ENCODE results near the gene KCNC3.

The KCNC3 gene

GRCh38 chr19:50325310-50326100, 3.7 kb downstream of the KCNC3 start:
- peak overlapping the region; percentile 38 for H3K9ac ChIP-seq (ENCODE audit: low read depth, low read length, poor library complexity)
- H2BK15ac ChIP-seq (ENCODE audit: low read length), result peak overlapping the region; percentile 54
- peak overlapping the region; percentile 56 for H3K23ac ChIP-seq (ENCODE audit: low read depth, low read length, poor library complexity)
- no peak overlapping the region for H2BK5ac ChIP-seq (ENCODE audit: low read length)
- no peaks in the 10 kb centered on the region for H3K9me3 ChIP-seq (replicated peaks in 1 of 2; ENCODE audit: control insufficient read depth in 2 of 2, insufficient read depth in 1 of 2, low read depth in 1 of 2, low read length in 2 of 2)
- H3K14ac ChIP-seq (ENCODE audit: low read length), result peak overlapping the region; percentile 75
- no CpG with 5 or more reads among the region's 48 CpGs for WGBS, 2 donors (ENCODE audit: extremely low coverage in 2 of 2, insufficient read length in 2 of 2, insufficient replicate concordance in 1 of 2)
- H3K4me3 ChIP-seq (ENCODE audit: low read length in 2 of 2), result peak overlapping the region; percentile 25 to 67
- peak overlapping the region; percentile 94 for H2AFZ ChIP-seq (ENCODE audit: low read length)
- H3K4ac ChIP-seq (ENCODE audit: low read length), result peak overlapping the region; percentile 10
- no peak overlapping the region for H4K91ac ChIP-seq (ENCODE audit: low read depth, low read length, poor library complexity)
- H3K27ac ChIP-seq (replicated peaks; ENCODE audit: low read length), result no peak overlapping the region
- H2BK120ac ChIP-seq (ENCODE audit: low read depth, low read length), result no peak overlapping the region
- peaks cover 5 to 8% of the 10 kb centered on the region in 2 donors for H3K4me1 ChIP-seq (ENCODE audit: control insufficient read depth in 2 of 2, insufficient read depth in 1 of 2, low read depth in 1 of 2, low read length in 2 of 2)
- peaks cover 5 to 26% (median 24%) of the 10 kb centered on the region in 3 experiments for H3K27me3 ChIP-seq (ENCODE audit: control insufficient read depth in 3 of 3, insufficient read depth in 3 of 3, low read depth in 1 of 3, low read length in 3 of 3)
- H3K36me3 ChIP-seq (replicated peaks in 1 of 2; ENCODE audit: control insufficient read depth in 2 of 2, insufficient read depth in 2 of 2, low read length in 2 of 2), result peaks cover 0 to 3% of the 10 kb centered on the region in 2 donors
- peak overlapping the region; percentile 90 for H3K18ac ChIP-seq (ENCODE audit: low read length)
- peaks cover 3% of the 10 kb centered on the region for H3K79me1 ChIP-seq (ENCODE audit: low read depth, low read length)
- peak; percentile 95 for DNase-seq (ENCODE audit: low spot score)
- H2BK12ac ChIP-seq (ENCODE audit: low read length), result no peak overlapping the region
- peak overlapping the region; percentile 88 for H2AK5ac ChIP-seq (ENCODE audit: low read depth, low read length)
- peak overlapping the region; percentile 64 for H3K4me2 ChIP-seq (ENCODE audit: insufficient read depth, low read length, poor library complexity, severe bottlenecking)
- H4K8ac ChIP-seq (ENCODE audit: low read depth, low read length), result no peak overlapping the region

- H3K23ac ChIP-seq (ENCODE audit: low read depth, low read length, poor library complexity), result no peak overlapping the region
- no peak overlapping the region for H3K4me3 ChIP-seq (ENCODE audit: low read length in 2 of 2)
- no CpG with 5 or more reads among the region's 11 CpGs for WGBS, 2 donors (ENCODE audit: extremely low coverage in 2 of 2, insufficient read length in 2 of 2, insufficient replicate concordance in 1 of 2)
- no peak overlapping the region for H2AFZ ChIP-seq (ENCODE audit: low read length)
- no peak overlapping the region for H3K4ac ChIP-seq (ENCODE audit: low read length)
- no peak overlapping the region for H2BK5ac ChIP-seq (ENCODE audit: low read length)
- H3K36me3 ChIP-seq (replicated peaks in 1 of 2; ENCODE audit: control insufficient read depth in 2 of 2, insufficient read depth in 2 of 2, low read length in 2 of 2), result peaks cover 0 to 3% of the 10 kb centered on the region in 2 donors
- no peak overlapping the region for H2BK120ac ChIP-seq (ENCODE audit: low read depth, low read length)
- peaks cover 5 to 8% of the 10 kb centered on the region in 2 donors for H3K4me1 ChIP-seq (ENCODE audit: control insufficient read depth in 2 of 2, insufficient read depth in 1 of 2, low read depth in 1 of 2, low read length in 2 of 2)
- H3K9ac ChIP-seq (ENCODE audit: low read depth, low read length, poor library complexity), result no peak overlapping the region
- no peak overlapping the region for H2BK12ac ChIP-seq (ENCODE audit: low read length)
- no peak overlapping the region for H2BK15ac ChIP-seq (ENCODE audit: low read length)
- H3K27me3 ChIP-seq (ENCODE audit: control insufficient read depth in 3 of 3, insufficient read depth in 3 of 3, low read depth in 1 of 3, low read length in 3 of 3), result peaks cover 5 to 26% (median 24%) of the 10 kb centered on the region in 3 experiments
- H3K14ac ChIP-seq (ENCODE audit: low read length), result no peak overlapping the region
- peaks cover 3% of the 10 kb centered on the region for H3K79me1 ChIP-seq (ENCODE audit: low read depth, low read length)
- DNase-seq (ENCODE audit: low spot score), result no peak
- no peak overlapping the region for H3K18ac ChIP-seq (ENCODE audit: low read length)
- no peak overlapping the region for H4K91ac ChIP-seq (ENCODE audit: low read depth, low read length, poor library complexity)
- no peak overlapping the region for H3K27ac ChIP-seq (replicated peaks; ENCODE audit: low read length)
- no peak overlapping the region for H4K8ac ChIP-seq (ENCODE audit: low read depth, low read length)
- H3K9me3 ChIP-seq (replicated peaks in 1 of 2; ENCODE audit: control insufficient read depth in 2 of 2, insufficient read depth in 1 of 2, low read depth in 1 of 2, low read length in 2 of 2), result no peaks in the 10 kb centered on the region
- H3K4me2 ChIP-seq (ENCODE audit: insufficient read depth, low read length, poor library complexity, severe bottlenecking), result no peak overlapping the region
- no peak overlapping the region for H2AK5ac ChIP-seq (ENCODE audit: low read depth, low read length)
Observed at GRCh38 chr19:50324331-50324730, 4.8 kb downstream of the KCNC3 start.

- Histone ChIP-seq H3K9me3 (replicated peaks in 1 of 2; ENCODE audit: control insufficient read depth in 2 of 2, insufficient read depth in 1 of 2, low read depth in 1 of 2, low read length in 2 of 2) (no peaks in the 10 kb centered on the region), H3K9ac (ENCODE audit: low read depth, low read length, poor library complexity) (peak overlapping the region; percentile 22), H2AFZ (ENCODE audit: low read length) (no peak overlapping the region), H3K23ac (ENCODE audit: low read depth, low read length, poor library complexity) (peak overlapping the region; percentile 81), H3K27ac (replicated peaks; ENCODE audit: low read length) (no peak overlapping the region), H2BK12ac (ENCODE audit: low read length) (no peak overlapping the region), H3K27me3 (ENCODE audit: control insufficient read depth in 3 of 3, insufficient read depth in 3 of 3, low read depth in 1 of 3, low read length in 3 of 3) (peaks cover 5 to 26% (median 24%) of the 10 kb centered on the region in 3 experiments), H3K4me2 (ENCODE audit: insufficient read depth, low read length, poor library complexity, severe bottlenecking) (no peak overlapping the region), H3K4me1 (ENCODE audit: control insufficient read depth in 2 of 2, insufficient read depth in 1 of 2, low read depth in 1 of 2, low read length in 2 of 2) (peaks cover 5 to 8% of the 10 kb centered on the region in 2 donors), H4K91ac (ENCODE audit: low read depth, low read length, poor library complexity) (no peak overlapping the region), H3K4ac (ENCODE audit: low read length) (no peak overlapping the region), H3K36me3 (replicated peaks in 1 of 2; ENCODE audit: control insufficient read depth in 2 of 2, insufficient read depth in 2 of 2, low read length in 2 of 2) (peaks cover 0 to 3% of the 10 kb centered on the region in 2 donors), H2BK120ac (ENCODE audit: low read depth, low read length) (no peak overlapping the region), H3K79me1 (ENCODE audit: low read depth, low read length) (peaks cover 3% of the 10 kb centered on the region), H2BK15ac (ENCODE audit: low read length) (no peak overlapping the region), H3K4me3 (ENCODE audit: low read length in 2 of 2) (no peak overlapping the region), H2AK5ac (ENCODE audit: low read depth, low read length) (no peak overlapping the region), H4K8ac (ENCODE audit: low read depth, low read length) (no peak overlapping the region), H3K18ac (ENCODE audit: low read length) (no peak overlapping the region), H3K14ac (ENCODE audit: low read length) (no peak overlapping the region), H2BK5ac (ENCODE audit: low read length) (no peak overlapping the region)
- WGBS, 2 donors (ENCODE audit: extremely low coverage in 2 of 2, insufficient read length in 2 of 2, insufficient replicate concordance in 1 of 2), result no CpG with 5 or more reads among the region's 12 CpGs
- no peak for DNase-seq (ENCODE audit: low spot score)
Observed at GRCh38 chr19:50323782-50324133, 5.4 kb downstream of the KCNC3 start.

- Histone ChIP-seq H4K8ac (ENCODE audit: low read depth, low read length) (no peak overlapping the region), H3K18ac (ENCODE audit: low read length) (no peak overlapping the region), H3K4ac (ENCODE audit: low read length) (no peak overlapping the region), H2BK5ac (ENCODE audit: low read length) (no peak overlapping the region), H3K36me3 (replicated peaks in 1 of 2; ENCODE audit: control insufficient read depth in 2 of 2, insufficient read depth in 2 of 2, low read length in 2 of 2) (peaks cover 0 to 3% of the 10 kb centered on the region in 2 donors), H2AFZ (ENCODE audit: low read length) (no peak overlapping the region), H3K4me2 (ENCODE audit: insufficient read depth, low read length, poor library complexity, severe bottlenecking) (no peak overlapping the region), H2BK12ac (ENCODE audit: low read length) (no peak overlapping the region), H3K79me1 (ENCODE audit: low read depth, low read length) (peaks cover 3% of the 10 kb centered on the region), H3K27ac (replicated peaks; ENCODE audit: low read length) (no peak overlapping the region), H3K14ac (ENCODE audit: low read length) (no peak overlapping the region), H3K4me1 (ENCODE audit: control insufficient read depth in 2 of 2, insufficient read depth in 1 of 2, low read depth in 1 of 2, low read length in 2 of 2) (peaks cover 5 to 8% of the 10 kb centered on the region in 2 donors), H2AK5ac (ENCODE audit: low read depth, low read length) (no peak overlapping the region), H3K9me3 (replicated peaks in 1 of 2; ENCODE audit: control insufficient read depth in 2 of 2, insufficient read depth in 1 of 2, low read depth in 1 of 2, low read length in 2 of 2) (no peaks in the 10 kb centered on the region), H4K91ac (ENCODE audit: low read depth, low read length, poor library complexity) (no peak overlapping the region), H3K27me3 (ENCODE audit: control insufficient read depth in 3 of 3, insufficient read depth in 3 of 3, low read depth in 1 of 3, low read length in 3 of 3) (peaks cover 2 to 22% (median 20%) of the 10 kb centered on the region in 3 experiments), H2BK15ac (ENCODE audit: low read length) (no peak overlapping the region), H2BK120ac (ENCODE audit: low read depth, low read length) (no peak overlapping the region), H3K9ac (ENCODE audit: low read depth, low read length, poor library complexity) (no peak overlapping the region), H3K4me3 (ENCODE audit: low read length in 2 of 2) (no peak overlapping the region), H3K23ac (ENCODE audit: low read depth, low read length, poor library complexity) (peak overlapping the region; percentile 81)
- no CpG with 5 or more reads among the region's 55 CpGs for WGBS, 2 donors (ENCODE audit: extremely low coverage in 2 of 2, insufficient read length in 2 of 2, insufficient replicate concordance in 1 of 2)
- DNase-seq (ENCODE audit: low spot score), result no peak
Observed at GRCh38 chr19:50322931-50323781, 6.0 kb downstream of the KCNC3 start.
